CD14-positive monocyte (primary cell): Measurements from ENCODE around the gene BRD9. TPM values are rescaled to one million over a fixed set of nuclear protein-coding genes. Genes with fewer than 3 reads are reported as not detected.
A peak's percentile ranks its signal among the peaks of the same experiment; 100 is the strongest.

ENCODE experiments used
- DNase-seq, 3 donors: peaks; one replicate each; pipeline ENCODE4 v3.0.0-alpha.2; 2011 to 2022
- H2AFZ ChIP-seq: 2 replicates; pipeline ENCODE4 v1.6.0; 2012; ENCODE audit warnings: mild to moderate bottlenecking, low read depth, low read length, inconsistent platforms; ENCODE audit not compliant: insufficient read depth, poor library complexity, severe bottlenecking
- H3K27ac ChIP-seq, 2 donors: 1 replicate in 1 of 2; 2 replicates in 1 of 2; pipeline ENCODE4 v1.5.1; 2012 to 2013; ENCODE audit warnings: low read length in 2 of 2, control low read depth in 1 of 2, inconsistent platforms in 1 of 2, low read depth in 1 of 2, mild to moderate bottlenecking in 1 of 2
- H3K27me3 ChIP-seq, 2 donors: one replicate each; pipeline versions ENCODE4 v1.6.0 to v1.6.1; 2011 to 2013; ENCODE audit warnings: low read length in 2 of 2; ENCODE audit not compliant: control insufficient read depth in 2 of 2, insufficient read depth in 2 of 2
- H3K36me3 ChIP-seq, 2 donors: replicated peaks in 1 of 2; 1 replicate in 1 of 2; 2 replicates in 1 of 2; pipeline versions ENCODE4 v1.5.1 to v1.6.1; 2012 to 2013; ENCODE audit warnings: low read length in 2 of 2, control low read depth in 1 of 2, inconsistent platforms in 1 of 2, mild to moderate bottlenecking in 1 of 2; ENCODE audit not compliant: insufficient read depth in 2 of 2, control insufficient read depth in 1 of 2
- H3K4me1 ChIP-seq, 2 donors: 1 replicate in 1 of 2; 2 replicates in 1 of 2; pipeline versions ENCODE4 v1.5.1 to v1.6.1; 2012 to 2013; ENCODE audit warnings: low read length in 2 of 2, control low read depth in 1 of 2, inconsistent platforms in 1 of 2, mild to moderate bottlenecking in 1 of 2, moderate library complexity in 1 of 2; ENCODE audit not compliant: insufficient read depth in 2 of 2, control insufficient read depth in 1 of 2
- H3K4me2 ChIP-seq: replicated peaks from 2 replicates; pipeline ENCODE3; 2012; ENCODE audit warnings: low read length, moderate library complexity, mild to moderate bottlenecking; ENCODE audit not compliant: poor library complexity, severe bottlenecking; ENCODE audit errors: extremely low read depth
- H3K4me3 ChIP-seq, 3 experiments: fragments of 200-600 bp in 1 of 3; sonication (generic) in 1 of 3; replicated peaks in 1 of 3; 1 replicate in 2 of 3; 2 replicates in 1 of 3; pipeline ENCODE4 v1.5.1; 2011 to 2013; ENCODE audit warnings: low read length in 3 of 3, mild to moderate bottlenecking in 3 of 3, control low read depth in 2 of 3, low read depth in 2 of 3, inconsistent platforms in 1 of 3, moderate library complexity in 1 of 3
- H3K79me2 ChIP-seq: 2 replicates; pipeline ENCODE4 v1.6.0; 2012; ENCODE audit warnings: mild to moderate bottlenecking, control low read depth, inconsistent platforms, low read length, moderate library complexity; ENCODE audit not compliant: insufficient read depth
- H3K9ac ChIP-seq: 2 replicates; pipeline ENCODE4 v1.6.0; 2017; ENCODE audit warnings: low read length, mild to moderate bottlenecking; ENCODE audit not compliant: insufficient read depth, poor library complexity, severe bottlenecking
- H3K9me3 ChIP-seq, 2 donors: replicated peaks in 1 of 2; 1 replicate in 1 of 2; 2 replicates in 1 of 2; pipeline versions ENCODE4 v1.5.1 to v1.6.1; 2012 to 2013; ENCODE audit warnings: low read length in 2 of 2, control low read depth in 1 of 2; ENCODE audit not compliant: control insufficient read depth in 1 of 2, insufficient read depth in 1 of 2
- H4K20me1 ChIP-seq: 2 replicates; pipeline ENCODE4 v1.6.0; 2012; ENCODE audit warnings: mild to moderate bottlenecking, low read length, control low read depth, moderate library complexity; ENCODE audit not compliant: insufficient read depth
- H3K27ac Mint-ChIP-seq, 7 donors: one replicate each; pipeline ENCODE4 v1.8.0; 2020; ENCODE audit warnings: mild to moderate bottlenecking in 7 of 7, mixed read lengths in 7 of 7, moderate library complexity in 6 of 7, inconsistent platforms in 2 of 7
- H3K27me3 Mint-ChIP-seq, 3 donors: one replicate each; pipeline ENCODE4 v1.8.0; 2021 to 2022; ENCODE audit warnings: low read depth in 3 of 3, mild to moderate bottlenecking in 3 of 3, mixed read lengths in 3 of 3, moderate library complexity in 3 of 3, inconsistent platforms in 1 of 3
- H3K36me3 Mint-ChIP-seq, 2 donors: one replicate each; pipeline ENCODE4 v1.8.0; 2020; ENCODE audit warnings: mixed read lengths in 2 of 2, inconsistent platforms in 1 of 2, mild to moderate bottlenecking in 1 of 2
- H3K4me1 Mint-ChIP-seq: one replicate; pipeline ENCODE4 v1.8.0; 2020; ENCODE audit warnings: mild to moderate bottlenecking, mixed read lengths
- H3K4me3 Mint-ChIP-seq, 2 donors: one replicate each; pipeline ENCODE4 v1.8.0; 2020; ENCODE audit warnings: mild to moderate bottlenecking in 2 of 2, mixed read lengths in 2 of 2, moderate library complexity in 1 of 2
- H3K9me3 Mint-ChIP-seq, 7 donors: one replicate each; pipeline ENCODE4 v1.8.0; 2020 to 2022; ENCODE audit warnings: mixed read lengths in 7 of 7, mild to moderate bottlenecking in 6 of 7, moderate library complexity in 6 of 7, inconsistent platforms in 2 of 7
- CTCF ChIP-seq: fragments of 200-600 bp; IDR thresholded peaks from one replicate; pipeline ENCODE4 v1.8.0; 2022; ENCODE audit warnings: antibody characterized with exemption, mild to moderate bottlenecking
- WGBS: methylation state at CpG from one replicate; pipeline ENCODE4 v1.1.5; 2013; ENCODE audit warnings: missing lambda C conversion rate; ENCODE audit not compliant: insufficient coverage; 5-methylcytosine and 5-hydroxymethylcytosine counted together
- intact Hi-C, 2 donors: fragments of 100-400 bp; cut with micrococcal nuclease; formaldehyde crosslinking; loops; one replicate each; pipeline versions ENCODE4 v1.15.0 to v1.15.1; 2023
- polyA plus RNA-seq, 3 donors: library from polyadenylated mRNA; depleted of rRNA in 1 of 3; unstranded in 2 of 3; stranded (reverse) in 1 of 3; fragments of 300-500 nt in 2 of 3; fragments of >200 nt in 1 of 3; fragmentation: Illumina TruSeq in 2 of 3; gene quantifications; 1 replicate in 2 of 3; 2 replicates in 1 of 3; pipeline ENCODE4 v1.2.3, GENCODE V29; 2012 to 2021

The BRD9 gene
- polyA plus RNA-seq, 3 donors: 5.3 to 22.7 (median 9.3) TPM

- H3K4me2 ChIP-seq: no peak overlapping the region
- H3K36me3 ChIP-seq: no peaks in the 10 kb centered on the region
- DNase-seq: no peak
- H4K20me1 ChIP-seq: no peaks in the 10 kb centered on the region
- H3K79me2 ChIP-seq: no peaks in the 10 kb centered on the region
- no peaks in the 10 kb centered on the region for H3K4me1 ChIP-seq
- H3K4me3 ChIP-seq: no peak overlapping the region
- no peaks in the 10 kb centered on the region for H3K27me3 ChIP-seq
- Mint-ChIP-seq H3K9me3 (no peaks in the 10 kb centered on the region), H3K4me1 (no peaks in the 10 kb centered on the region), H3K27me3 (peaks cover 4 to 7% (median 4%) of the 10 kb centered on the region in 3 donors), H3K36me3 (no peaks in the 10 kb centered on the region), H3K27ac (no peak overlapping the region), H3K4me3 (no peak overlapping the region)
- no peaks in the 10 kb centered on the region for H3K9me3 ChIP-seq
- H2AFZ ChIP-seq: no peak overlapping the region
- TF ChIP-seq CTCF: no peak
- intact Hi-C loops: no loop called here
- no peak overlapping the region for H3K27ac ChIP-seq
- no peak overlapping the region for H3K9ac ChIP-seq
- WGBS: 96% methylated on average over 55 of the region's 55 CpGs
Observed at GRCh38 chr5:852431-853401, 39.9 kb downstream of the BRD9 start.

DNA sequence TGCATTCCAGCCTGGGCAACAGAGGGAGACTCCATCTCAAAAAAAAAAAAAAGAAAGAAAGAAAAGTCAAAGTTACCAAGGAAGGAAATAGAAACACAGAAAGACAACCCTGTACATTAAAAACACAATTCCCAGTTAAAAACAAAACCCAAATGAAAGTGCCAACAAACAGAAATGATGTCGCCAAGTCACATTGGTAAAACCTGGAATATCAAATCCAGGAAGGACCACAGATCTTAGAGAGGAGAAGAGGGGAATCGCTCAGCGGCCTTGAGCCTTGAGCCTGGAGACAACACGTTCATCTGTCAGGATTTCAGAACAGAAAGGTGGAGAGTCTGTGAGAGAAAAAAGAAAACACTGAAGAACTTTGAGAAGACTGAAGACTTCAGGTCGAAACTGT lies 40.6 kb downstream of the BRD9 start:
- H3K27ac Mint-ChIP-seq: peak overlapping the region in 1 of 7 donors; percentile 42
- H3K27me3 ChIP-seq: no peaks in the 10 kb centered on the region
- intact Hi-C loops: no loop called here
- H3K36me3 ChIP-seq: no peaks in the 10 kb centered on the region
- TF ChIP-seq CTCF: no peak
- H3K27ac ChIP-seq: no peak overlapping the region
- H3K79me2 ChIP-seq: no peaks in the 10 kb centered on the region
- no peaks in the 10 kb centered on the region for H3K4me1 ChIP-seq
- H3K4me2 ChIP-seq: no peak overlapping the region
- H3K4me1 Mint-ChIP-seq: no peaks in the 10 kb centered on the region
- no peak overlapping the region for H3K4me3 Mint-ChIP-seq
- no peaks in the 10 kb centered on the region for H3K9me3 Mint-ChIP-seq
- H2AFZ ChIP-seq: no peak overlapping the region
- WGBS: 46% methylated on average over 4 of the region's 5 CpGs
- no peak overlapping the region for H3K9ac ChIP-seq
- no peak overlapping the region for H3K4me3 ChIP-seq
- no peaks in the 10 kb centered on the region for H4K20me1 ChIP-seq
- no peak for DNase-seq
- no peaks in the 10 kb centered on the region for H3K36me3 Mint-ChIP-seq
- H3K9me3 ChIP-seq: no peaks in the 10 kb centered on the region
- H3K27me3 Mint-ChIP-seq: peaks cover 4 to 7% (median 4%) of the 10 kb centered on the region in 3 donors
